CD8-positive, alpha-beta memory T cell (primary cell): ENCODE results near the gene KANSL1L. TPM values are rescaled to one million over a fixed set of nuclear protein-coding genes. Genes with fewer than 3 reads are reported as not detected.
"Not testable (repeated sequence)": the region's sequence is repeated elsewhere in the genome, so short reads cannot be mapped to it uniquely, and the experiment has no call there.

ENCODE experiments used
- CTCF ChIA-PET: fragments of 350-600 bp; sonication (Branson Sonifier 250); formaldehyde crosslinking; loops from one replicate; lab custom pipeline; 2021; ENCODE audit warnings: antibody characterized with exemption; lab: Charles Lee
- POLR2A ChIA-PET: fragments of 350-600 bp; sonication (Branson Sonifier 250); formaldehyde crosslinking; loops from one replicate; lab custom pipeline; 2021; ENCODE audit warnings: antibody characterized with exemption; lab: Charles Lee
- DNase-seq, 5 donors: peaks; one replicate each; pipeline versions ENCODE4 v3.0.0 to v3.0.0-alpha.2; 2020 to 2022; ENCODE audit warnings: mixed read lengths in 1 of 5
- H3K27ac ChIP-seq: one replicate; pipeline ENCODE4 v1.7.0; 2013; ENCODE audit warnings: low read depth, mild to moderate bottlenecking, low read length, moderate library complexity
- H3K27me3 ChIP-seq: 2 replicates; pipeline ENCODE4 v1.7.0; 2013; ENCODE audit warnings: low read length, mild to moderate bottlenecking; ENCODE audit not compliant: insufficient read depth, poor library complexity, severe bottlenecking
- H3K36me3 ChIP-seq: 2 replicates; pipeline ENCODE4 v1.7.0; 2013; ENCODE audit warnings: mild to moderate bottlenecking, low read length, moderate library complexity; ENCODE audit not compliant: insufficient read depth
- H3K4me1 ChIP-seq: 2 replicates; pipeline ENCODE4 v1.7.0; 2013; ENCODE audit warnings: mild to moderate bottlenecking, low read length, moderate library complexity; ENCODE audit not compliant: insufficient read depth
- H3K4me3 ChIP-seq: 2 replicates; pipeline ENCODE4 v1.7.0; 2013; ENCODE audit warnings: mild to moderate bottlenecking, low read length
- H3K9me3 ChIP-seq: 2 replicates; pipeline ENCODE4 v1.7.0; 2013; ENCODE audit warnings: mild to moderate bottlenecking, low read length
- H3K27ac Mint-ChIP-seq, 8 donors: one replicate each; pipeline ENCODE4 v1.8.0; 2020 to 2021; ENCODE audit warnings: mixed read lengths in 8 of 8, mild to moderate bottlenecking in 6 of 8, inconsistent platforms in 3 of 8, moderate library complexity in 3 of 8
- H3K27me3 Mint-ChIP-seq, 2 donors: one replicate each; pipeline ENCODE4 v1.8.0; 2020 to 2021; ENCODE audit warnings: mixed read lengths in 2 of 2, mild to moderate bottlenecking in 1 of 2, moderate library complexity in 1 of 2
- H3K36me3 Mint-ChIP-seq, 3 donors: one replicate each; pipeline ENCODE4 v1.8.0; 2020 to 2021; ENCODE audit warnings: mixed read lengths in 3 of 3, inconsistent platforms in 1 of 3, mild to moderate bottlenecking in 1 of 3
- H3K4me1 Mint-ChIP-seq, 3 donors: one replicate each; pipeline ENCODE4 v1.8.0; 2020 to 2021; ENCODE audit warnings: mixed read lengths in 3 of 3, inconsistent platforms in 1 of 3, mild to moderate bottlenecking in 1 of 3
- H3K4me3 Mint-ChIP-seq, 7 donors: one replicate each; pipeline ENCODE4 v1.8.0; 2020 to 2021; ENCODE audit warnings: mixed read lengths in 7 of 7, mild to moderate bottlenecking in 6 of 7, moderate library complexity in 4 of 7, inconsistent platforms in 2 of 7
- H3K9me3 Mint-ChIP-seq, 5 donors: one replicate each; pipeline ENCODE4 v1.8.0; 2020 to 2022; ENCODE audit warnings: mixed read lengths in 5 of 5, mild to moderate bottlenecking in 3 of 5, moderate library complexity in 2 of 5, inconsistent platforms in 1 of 5
- polyA plus RNA-seq: library from polyadenylated mRNA; unstranded; fragments of 300-500 nt; fragmentation: Illumina TruSeq; gene quantifications from one replicate; pipeline ENCODE4 v1.2.3, GENCODE V29; 2021
- total RNA-seq, 2 experiments: library from RNA; stranded (reverse); gene quantifications; one replicate each; pipeline ENCODE4 v1.2.3, GENCODE V29; 2021

KANSL1L gene
- total and polyA plus RNA-seq, 3 experiments from 2014 or later, result 1.0 to 6.3 (median 5.0) TPM

- H3K9me3 Mint-ChIP-seq, H3K27me3 Mint-ChIP-seq, H3K4me3 ChIP-seq, H3K4me3 Mint-ChIP-seq, DNase-seq, H3K9me3 ChIP-seq, H3K27me3 ChIP-seq, POLR2A ChIA-PET, H3K36me3 Mint-ChIP-seq, H3K36me3 ChIP-seq, H3K27ac ChIP-seq, H3K27ac Mint-ChIP-seq: not testable (repeated sequence)
- CTCF ChIA-PET, result interaction anchor here (1.4 kb wide), 1 partner anchor 22 kb away, joined by 3 read pairs; no protein-coding TSS in a partner anchor
- peaks cover 13% of the 10 kb centered on the region for H3K4me1 ChIP-seq
- peaks cover 11 to 18% (median 18%) of the 10 kb centered on the region in 3 donors for H3K4me1 Mint-ChIP-seq
Observed at GRCh38 chr2:210177115-210177514, 5.9 kb upstream of the KANSL1L start.

GRCh38 chr2:210174086-210174485 is 2.9 kb upstream of the KANSL1L start:
- no peaks in the 10 kb centered on the region for H3K9me3 ChIP-seq
- CTCF ChIA-PET, result no interaction called here
- peaks cover 11% of the 10 kb centered on the region for H3K4me1 ChIP-seq
- no peaks in the 10 kb centered on the region for H3K27me3 ChIP-seq
- Mint-ChIP-seq H3K27me3 (peaks cover 0 to 9% of the 10 kb centered on the region in 2 donors), H3K36me3 (peaks cover 0 to 14% (median 0%) of the 10 kb centered on the region in 3 donors), H3K9me3 (no peaks in the 10 kb centered on the region), H3K27ac (no peak overlapping the region), H3K4me1 (peaks cover 15 to 24% (median 24%) of the 10 kb centered on the region in 3 donors), H3K4me3 (peak overlapping the region in 1 of 7 donors; percentile 26)
- POLR2A ChIA-PET, result no interaction called here
- H3K27ac ChIP-seq, result no peak overlapping the region
- H3K4me3 ChIP-seq, result no peak overlapping the region
- no peak for DNase-seq
- H3K36me3 ChIP-seq, result no peaks in the 10 kb centered on the region

GRCh38 chr2:210172219-210172575 is 988 bp upstream of the KANSL1L start:
- no peak for DNase-seq
- peaks cover 23 to 35% (median 34%) of the 10 kb centered on the region in 3 donors for H3K4me1 Mint-ChIP-seq
- POLR2A ChIA-PET, result no interaction called here
- Histone ChIP-seq H3K27me3 (no peaks in the 10 kb centered on the region), H3K27ac (no peak overlapping the region), H3K4me3 (no peak overlapping the region), H3K9me3 (no peaks in the 10 kb centered on the region), H3K4me1 (peaks cover 11% of the 10 kb centered on the region), H3K36me3 (no peaks in the 10 kb centered on the region)
- H3K4me3 Mint-ChIP-seq, result peak overlapping the region; percentile 92 to 99 (median 96)
- peaks cover 0 to 9% of the 10 kb centered on the region in 2 donors for H3K27me3 Mint-ChIP-seq
- H3K36me3 Mint-ChIP-seq, result peaks cover 0 to 14% (median 0%) of the 10 kb centered on the region in 3 donors
- CTCF ChIA-PET, result interaction anchor here (1.1 kb wide), 1 partner anchor 24 kb away, joined by 3 read pairs; no protein-coding TSS in a partner anchor
- peak overlapping the region; percentile 59 to 96 (median 92) for H3K27ac Mint-ChIP-seq
- H3K9me3 Mint-ChIP-seq, result no peaks in the 10 kb centered on the region

- peak overlapping the region; percentile 94 to 99 (median 96) for H3K27ac Mint-ChIP-seq
- H3K36me3 ChIP-seq, result no peaks in the 10 kb centered on the region
- peak overlapping the region; percentile 34 for H3K27ac ChIP-seq
- H3K27me3 Mint-ChIP-seq, result peaks cover 0 to 9% of the 10 kb centered on the region in 2 donors
- H3K4me3 ChIP-seq, result peak overlapping the region; percentile 64
- no peaks in the 10 kb centered on the region for H3K27me3 ChIP-seq
- H3K9me3 Mint-ChIP-seq, result no peaks in the 10 kb centered on the region
- H3K36me3 Mint-ChIP-seq, result peaks cover 0 to 14% (median 0%) of the 10 kb centered on the region in 3 donors
- ChIA-PET CTCF (no interaction called here), POLR2A (interaction anchor here (1.1 kb wide), 1 partner anchor 9 kb away, joined by 3 read pairs; no protein-coding TSS in a partner anchor)
- H3K4me1 ChIP-seq, result peaks cover 11% of the 10 kb centered on the region
- H3K4me3 Mint-ChIP-seq, result peak overlapping the region; percentile 95 to 99 (median 99)
- peaks cover 23 to 35% (median 34%) of the 10 kb centered on the region in 3 donors for H3K4me1 Mint-ChIP-seq
- no peaks in the 10 kb centered on the region for H3K9me3 ChIP-seq
- peak; percentile 94 to 98 (median 95) for DNase-seq
Observed at GRCh38 chr2:210170446-210171303, 534 bp downstream of the KANSL1L start.

- Histone ChIP-seq H3K4me1 (peaks cover 11% of the 10 kb centered on the region), H3K9me3 (no peaks in the 10 kb centered on the region), H3K27ac (peak overlapping the region; percentile 34), H3K27me3 (no peaks in the 10 kb centered on the region), H3K4me3 (peak overlapping the region; percentile 64), H3K36me3 (no peaks in the 10 kb centered on the region)
- H3K27ac Mint-ChIP-seq, result peak overlapping the region; percentile 94 to 99 (median 96)
- H3K27me3 Mint-ChIP-seq, result peaks cover 0 to 9% of the 10 kb centered on the region in 2 donors
- CTCF ChIA-PET, result no interaction called here
- peaks cover 23 to 35% (median 34%) of the 10 kb centered on the region in 3 donors for H3K4me1 Mint-ChIP-seq
- peaks cover 0 to 14% (median 0%) of the 10 kb centered on the region in 3 donors for H3K36me3 Mint-ChIP-seq
- no peaks in the 10 kb centered on the region for H3K9me3 Mint-ChIP-seq
- H3K4me3 Mint-ChIP-seq, result peak overlapping the region; percentile 95 to 99 (median 99)
- DNase-seq, result no peak
- POLR2A ChIA-PET, result no interaction called here
Observed at GRCh38 chr2:210170196-210170445, 1.1 kb downstream of the KANSL1L start.

- Histone ChIP-seq H3K36me3 (no peaks in the 10 kb centered on the region), H3K27me3 (no peaks in the 10 kb centered on the region), H3K9me3 (no peaks in the 10 kb centered on the region), H3K4me3 (peak overlapping the region; percentile 64), H3K4me1 (peaks cover 11% of the 10 kb centered on the region), H3K27ac (peak overlapping the region; percentile 34)
- Mint-ChIP-seq H3K27me3 (peaks cover 0 to 9% of the 10 kb centered on the region in 2 donors), H3K36me3 (peaks cover 0 to 14% (median 0%) of the 10 kb centered on the region in 3 donors), H3K27ac (peak overlapping the region; percentile 94 to 99 (median 96)), H3K9me3 (no peaks in the 10 kb centered on the region), H3K4me3 (peak overlapping the region; percentile 95 to 99 (median 99)), H3K4me1 (peaks cover 23 to 35% (median 34%) of the 10 kb centered on the region in 3 donors)
- peak in 1 of 5 donors; percentile 1 for DNase-seq
- CTCF ChIA-PET, result no interaction called here
- POLR2A ChIA-PET, result no interaction called here
Observed at GRCh38 chr2:210169516-210170195, 1.6 kb downstream of the KANSL1L start.

- Mint-ChIP-seq H3K4me1 (peaks cover 26 to 34% (median 32%) of the 10 kb centered on the region in 3 donors), H3K27me3 (peaks cover 0 to 11% of the 10 kb centered on the region in 2 donors), H3K9me3 (no peaks in the 10 kb centered on the region), H3K4me3 (no peak overlapping the region), H3K36me3 (peaks cover 0 to 14% (median 0%) of the 10 kb centered on the region in 3 donors), H3K27ac (no peak overlapping the region)
- ChIA-PET POLR2A (no interaction called here), CTCF (no interaction called here)
- DNase-seq, result no peak
- Histone ChIP-seq H3K4me1 (peaks cover 7% of the 10 kb centered on the region), H3K36me3 (no peaks in the 10 kb centered on the region), H3K27ac (no peak overlapping the region), H3K4me3 (no peak overlapping the region), H3K27me3 (no peaks in the 10 kb centered on the region), H3K9me3 (no peaks in the 10 kb centered on the region)
Observed at GRCh38 chr2:210167227-210167626, 4.0 kb downstream of the KANSL1L start.
